Upper lobe of left lung (tissue), 4 donors: Measurements from ENCODE around the gene AOX1.

Experiments used
- CTCF ChIP-seq, 6 experiments: fragments of 450-650 bp in 4 of 6; fragments of 200-600 bp in 2 of 6; sonication (generic) in 2 of 6; IDR thresholded peaks; one replicate each; pipeline ENCODE4 v1.5.1; 2016 to 2019; ENCODE audit warnings: antibody characterized with exemption in 6 of 6
- POLR2A ChIP-seq, 4 donors: fragments of 450-650 bp; IDR thresholded peaks; one replicate each; pipeline ENCODE4 v1.5.1; 2016 to 2017; ENCODE audit warnings: antibody characterized with exemption in 4 of 4, mild to moderate bottlenecking in 2 of 4

DNA sequence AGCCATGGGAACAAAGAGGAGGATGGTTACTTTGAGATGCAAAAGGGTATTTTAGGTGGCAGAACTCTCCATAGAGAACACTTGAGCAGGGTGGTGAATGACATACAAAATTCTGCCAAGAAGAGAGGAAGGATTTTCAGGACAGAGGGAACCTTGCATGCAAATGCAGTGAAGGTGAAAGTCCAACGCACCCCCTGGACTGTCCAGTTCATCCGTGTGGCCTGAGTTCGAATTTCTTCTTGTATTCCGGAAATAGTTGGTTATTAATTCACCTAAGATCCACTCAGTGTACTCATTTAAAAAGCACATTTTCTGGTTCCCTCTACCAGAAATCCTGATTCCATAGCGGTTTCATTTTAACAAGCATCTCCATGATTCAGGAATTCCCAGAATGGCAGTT, 5.5 kb downstream of the AOX1 start:
- TF ChIP-seq POLR2A (IDR thresholded peaks at IDR 0.05) (no peak), CTCF (IDR thresholded peaks at IDR 0.05) (no peak)
